Hepatic stellate cell (primary cell): ENCODE measurements around the gene MSH5.

Source experiments
- DNase-seq: peaks from one replicate; pipeline ENCODE4 v3.0.0; 2011; ENCODE audit warnings: low spot score

Gene MSH5

DNA sequence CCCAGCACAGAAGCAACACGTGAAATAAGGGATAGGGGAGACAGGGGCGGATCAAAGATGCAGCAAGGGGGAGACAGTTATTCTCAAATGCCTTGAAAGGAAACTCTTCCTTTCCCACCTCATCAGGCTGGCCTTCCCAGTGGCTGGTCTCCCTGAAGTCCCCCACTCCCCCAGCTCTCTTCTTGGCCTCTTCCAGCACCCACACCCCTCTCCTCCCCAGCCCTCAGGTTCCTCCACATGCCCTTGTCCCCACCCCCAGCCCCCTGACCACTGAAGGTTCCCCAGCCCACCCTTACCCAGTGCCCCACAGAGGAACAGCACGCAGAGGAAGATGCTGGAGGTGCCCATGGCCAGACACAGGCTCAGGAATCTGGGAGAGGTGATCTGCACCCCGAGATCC is 26.3 kb upstream of the MSH5 start:
- no peak for DNase-seq

GRCh38 chr6:31713991-31714684 is 25.7 kb upstream of the MSH5 start:
- DNase-seq, result no peak

DNA sequence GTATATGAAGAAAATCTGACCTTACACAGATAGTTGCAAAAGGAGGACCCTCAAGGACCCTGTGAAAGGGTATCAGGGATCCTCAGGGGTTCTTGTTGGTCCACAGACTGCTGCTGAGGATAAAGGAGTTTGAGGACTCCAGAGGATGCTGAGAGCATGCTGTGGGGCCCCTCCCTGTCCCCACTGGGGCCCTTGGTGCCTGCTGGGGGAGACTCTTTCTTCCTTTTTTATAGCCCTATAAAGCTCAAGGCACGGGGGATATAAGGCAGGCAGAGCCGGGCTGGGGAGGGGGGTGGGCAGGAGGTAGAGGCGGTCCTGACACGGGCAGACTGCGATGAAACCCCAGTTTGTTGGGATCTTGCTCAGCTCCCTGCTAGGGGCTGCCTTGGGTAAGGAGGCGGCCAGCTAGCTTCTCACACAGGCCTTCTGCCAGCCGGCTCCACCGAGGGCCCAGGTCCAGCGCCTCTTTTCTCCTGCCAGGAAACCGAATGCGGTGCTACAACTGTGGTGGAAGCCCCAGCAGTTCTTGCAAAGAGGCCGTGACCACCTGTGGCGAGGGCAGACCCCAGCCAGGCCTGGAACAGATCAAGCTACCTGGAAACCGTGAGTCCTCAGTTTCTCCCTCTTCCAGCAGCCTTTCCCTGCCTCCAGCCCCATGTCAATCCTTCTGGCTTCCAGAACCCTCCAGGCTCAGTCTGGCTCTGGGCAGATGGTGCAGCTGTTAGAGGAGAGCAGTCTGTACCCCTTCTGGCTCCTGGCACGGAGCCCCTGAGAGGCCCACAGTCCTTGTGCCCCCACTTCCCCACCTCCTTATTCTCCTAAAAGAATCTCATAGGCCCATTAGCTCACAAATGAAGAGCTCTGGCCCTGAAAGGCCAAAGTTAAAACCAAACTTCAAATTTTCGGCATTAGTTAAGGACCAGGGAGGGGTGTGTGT is 24.5 kb upstream of the MSH5 start, which contains the start of gene LY6G6D:
TSS of gene LY6G6D (plus strand) at position 327 of the 937 bp plus-strand sequence. CDS start at position 335, 8 bp downstream.
- no peak for DNase-seq

- no peak for DNase-seq
These were observed 22.1 kb upstream of the MSH5 start for GRCh38 chr6:31717499-31718222.

DNA sequence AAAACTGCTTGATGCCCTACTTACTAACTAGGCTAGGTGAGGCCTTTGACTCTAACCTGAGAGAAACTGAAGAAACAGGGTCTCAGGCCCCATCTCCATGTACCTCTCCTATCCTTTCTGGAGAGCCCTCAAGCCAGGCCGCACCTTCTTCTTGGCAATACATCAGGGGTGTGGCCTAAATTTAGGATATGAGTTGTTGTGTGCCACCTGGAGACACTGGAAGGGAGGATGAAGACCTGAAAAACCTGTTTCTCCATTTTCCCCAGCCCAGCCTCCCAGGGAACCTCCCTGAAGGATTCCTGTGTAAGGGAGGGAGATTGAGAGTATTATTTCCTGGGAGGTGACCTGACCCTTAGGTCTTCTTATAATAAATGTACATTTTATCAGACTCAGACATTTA is 21.5 kb upstream of the MSH5 start:
- no peak for DNase-seq

GRCh38 chr6:31719001-31719400 is 20.8 kb upstream of the MSH5 start:
- DNase-seq, result no peak

- DNase-seq, result no peak
These were observed 19.5 kb upstream of the MSH5 start for GRCh38 chr6:31720196-31720770.

DNA sequence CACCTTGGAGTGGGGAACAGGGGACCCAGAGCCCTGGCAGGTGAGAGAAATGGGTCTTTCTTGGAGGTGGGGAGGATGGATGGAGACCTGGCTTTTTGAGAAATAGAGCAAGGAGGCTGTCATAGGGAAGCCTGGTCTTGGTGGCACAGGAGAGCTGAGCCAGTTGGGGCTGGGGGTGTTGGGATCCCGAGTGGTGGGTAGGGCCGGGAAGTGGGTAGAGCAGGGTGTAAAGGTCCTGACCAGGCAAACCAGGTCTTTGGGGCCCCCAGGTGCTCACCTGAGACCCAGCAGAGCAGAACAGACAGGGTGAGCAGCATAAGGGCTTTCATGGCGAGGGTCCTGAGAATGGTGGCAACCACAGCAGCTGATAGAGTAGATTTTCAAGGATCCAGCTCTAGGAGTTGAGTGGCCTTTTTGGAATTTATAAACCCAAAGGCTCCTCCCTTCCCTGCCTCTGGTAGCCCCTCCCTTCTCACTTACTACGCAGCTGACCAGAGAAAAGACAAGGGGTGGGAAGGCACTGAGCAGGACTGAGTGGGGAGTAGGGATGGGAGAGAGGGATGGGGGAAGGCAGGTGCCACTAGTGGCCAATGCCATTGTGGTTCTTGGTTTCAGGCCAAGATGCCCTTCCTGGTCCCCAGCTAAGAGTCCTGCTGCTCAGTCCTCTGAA is 18.3 kb upstream of the MSH5 start, which contains the start of gene LY6G6C:
TSS of gene LY6G6C (minus strand) at position 396 of the 670 bp plus-strand sequence. CDS start at position 329, 67 bp downstream.
- no peak for DNase-seq

DNA sequence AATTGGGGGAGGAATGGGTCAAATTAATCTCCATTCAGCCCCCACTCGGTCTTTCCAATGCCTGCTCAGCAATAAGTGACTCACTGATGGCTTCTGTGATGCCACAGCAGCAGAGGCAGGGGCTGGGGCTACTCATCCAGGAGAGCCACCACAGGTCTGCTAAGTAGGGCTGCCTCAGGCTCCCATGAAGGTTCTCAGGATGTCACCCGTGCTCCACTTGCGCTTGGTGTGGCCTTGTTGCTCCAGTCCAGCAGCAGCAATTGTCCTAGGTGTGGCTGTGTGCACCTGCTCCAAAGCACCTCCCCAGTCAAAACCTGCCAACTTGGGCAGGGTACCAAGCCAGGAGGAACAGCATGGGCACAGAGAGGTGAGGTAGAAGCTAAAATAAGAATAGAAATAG is 17.6 kb upstream of the MSH5 start:
- no peak for DNase-seq

DNA sequence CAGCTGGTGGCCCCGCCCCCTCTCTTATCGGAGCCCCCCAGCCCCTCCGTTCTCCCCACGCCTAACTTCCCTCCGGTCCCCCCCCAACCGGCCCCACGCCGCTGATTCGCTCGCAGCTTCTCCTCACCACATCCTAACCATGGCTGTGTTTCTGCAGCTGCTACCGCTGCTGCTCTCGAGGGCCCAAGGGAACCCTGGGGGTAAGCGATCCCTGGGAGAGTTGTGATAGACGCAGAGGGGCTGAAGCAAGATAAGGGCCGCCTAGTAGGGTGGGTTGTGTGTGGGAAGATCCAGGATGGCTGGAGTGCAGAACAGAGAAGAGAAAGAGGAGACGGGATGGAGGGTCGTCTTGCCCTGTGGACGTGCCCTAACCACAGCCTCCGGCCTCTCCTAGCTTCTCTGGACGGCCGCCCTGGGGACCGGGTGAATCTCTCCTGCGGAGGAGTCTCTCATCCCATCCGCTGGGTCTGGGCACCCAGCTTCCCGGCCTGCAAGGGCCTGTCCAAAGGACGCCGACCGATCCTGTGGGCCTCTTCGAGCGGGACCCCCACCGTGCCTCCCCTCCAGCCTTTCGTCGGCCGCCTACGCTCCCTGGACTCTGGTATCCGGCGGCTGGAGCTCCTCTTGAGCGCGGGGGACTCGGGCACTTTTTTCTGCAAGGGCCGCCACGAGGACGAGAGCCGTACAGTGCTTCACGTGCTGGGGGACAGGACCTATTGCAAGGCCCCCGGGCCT is 16.4 kb upstream of the MSH5 start, which contains the start of gene MPIG6B:
TSS of gene MPIG6B (plus strand) at position 129 of the 735 bp plus-strand sequence. CDS start at position 140, 11 bp downstream.
- no peak for DNase-seq

- no peak for DNase-seq
These were observed 15.7 kb upstream of the MSH5 start for GRCh38 chr6:31723980-31724691.

GRCh38 chr6:31725502-31726350 is 14.1 kb upstream of the MSH5 start:
- DNase-seq, result no peak

DNA sequence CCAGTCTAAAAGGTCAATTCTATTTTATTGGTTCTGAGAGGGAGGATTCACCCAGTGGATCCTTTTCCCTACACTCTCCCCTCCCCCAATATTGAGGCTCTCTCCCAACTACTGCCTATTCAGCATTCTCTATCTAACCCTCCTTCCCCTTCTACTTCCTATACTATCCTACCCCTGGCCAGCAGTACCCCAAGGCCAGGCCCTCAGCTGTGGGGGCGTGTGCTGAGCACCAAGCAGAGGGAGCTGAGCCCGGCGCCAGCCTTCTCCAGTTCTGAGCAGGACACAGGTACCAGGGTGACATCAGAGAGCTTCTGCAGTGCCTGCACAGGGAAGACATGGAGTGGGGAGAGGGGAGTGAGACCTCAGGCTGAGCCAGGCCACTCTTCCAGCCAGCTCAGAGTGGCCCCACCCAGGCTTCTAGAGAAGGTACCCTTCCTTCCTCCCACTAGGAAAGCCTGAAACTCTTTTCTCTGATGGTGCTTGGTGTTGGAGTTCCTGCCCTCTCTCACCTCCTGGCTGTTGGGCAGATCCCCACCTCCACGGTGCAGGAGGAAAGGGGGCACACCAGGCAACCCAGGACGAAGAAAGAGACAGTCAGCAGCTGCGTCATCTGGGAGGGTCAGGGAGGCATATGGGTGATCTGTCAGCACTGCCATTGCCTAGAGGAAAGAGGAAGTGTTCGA is 12.6 kb upstream of the MSH5 start:
- no peak for DNase-seq

DNA sequence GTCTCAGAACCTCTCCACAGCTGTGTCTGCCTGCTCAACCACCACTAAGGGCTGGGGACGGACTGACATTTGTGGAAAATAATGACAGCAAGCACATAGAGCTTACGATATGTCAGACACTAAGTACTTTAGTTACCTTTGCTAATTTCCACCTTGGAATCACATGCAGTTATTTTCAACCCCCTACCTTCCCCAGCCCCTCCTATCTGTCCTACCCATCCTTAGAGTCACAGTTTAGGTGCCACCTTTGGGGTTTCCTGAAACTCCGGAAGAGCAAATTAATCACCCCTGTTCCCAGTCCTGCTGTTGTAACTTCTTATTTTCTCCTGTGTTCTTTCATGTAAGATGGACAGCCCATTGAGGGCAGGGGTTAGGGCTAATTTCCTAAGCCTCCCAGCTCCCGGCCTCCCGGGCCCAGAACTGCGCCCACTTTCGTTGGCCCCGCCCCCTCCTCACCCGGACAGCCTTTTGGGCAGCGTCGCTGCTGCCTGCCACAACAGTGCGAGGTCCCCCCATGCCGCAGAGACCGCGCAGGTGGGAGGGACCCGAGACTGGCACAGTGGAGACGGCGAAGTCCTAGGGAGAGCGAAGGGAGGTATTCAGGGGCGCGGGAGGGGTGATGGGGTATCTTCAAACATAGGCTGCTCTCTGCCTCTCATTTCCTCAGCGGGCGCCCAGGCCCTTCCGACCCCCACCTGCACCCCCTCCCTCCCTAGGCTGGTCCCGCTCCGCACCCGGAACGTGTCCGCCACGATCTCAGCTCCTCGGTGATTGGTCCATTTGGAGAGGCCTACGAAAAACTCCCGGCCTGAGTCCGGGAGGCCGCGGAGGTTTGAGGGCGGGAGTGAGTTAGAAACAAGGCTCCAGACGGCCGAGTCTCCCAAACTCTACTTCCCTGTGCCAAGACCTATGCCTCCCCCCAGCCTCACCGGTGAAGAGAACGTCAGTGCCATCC is 11.8 kb upstream of the MSH5 start:
- no peak for DNase-seq

DNA sequence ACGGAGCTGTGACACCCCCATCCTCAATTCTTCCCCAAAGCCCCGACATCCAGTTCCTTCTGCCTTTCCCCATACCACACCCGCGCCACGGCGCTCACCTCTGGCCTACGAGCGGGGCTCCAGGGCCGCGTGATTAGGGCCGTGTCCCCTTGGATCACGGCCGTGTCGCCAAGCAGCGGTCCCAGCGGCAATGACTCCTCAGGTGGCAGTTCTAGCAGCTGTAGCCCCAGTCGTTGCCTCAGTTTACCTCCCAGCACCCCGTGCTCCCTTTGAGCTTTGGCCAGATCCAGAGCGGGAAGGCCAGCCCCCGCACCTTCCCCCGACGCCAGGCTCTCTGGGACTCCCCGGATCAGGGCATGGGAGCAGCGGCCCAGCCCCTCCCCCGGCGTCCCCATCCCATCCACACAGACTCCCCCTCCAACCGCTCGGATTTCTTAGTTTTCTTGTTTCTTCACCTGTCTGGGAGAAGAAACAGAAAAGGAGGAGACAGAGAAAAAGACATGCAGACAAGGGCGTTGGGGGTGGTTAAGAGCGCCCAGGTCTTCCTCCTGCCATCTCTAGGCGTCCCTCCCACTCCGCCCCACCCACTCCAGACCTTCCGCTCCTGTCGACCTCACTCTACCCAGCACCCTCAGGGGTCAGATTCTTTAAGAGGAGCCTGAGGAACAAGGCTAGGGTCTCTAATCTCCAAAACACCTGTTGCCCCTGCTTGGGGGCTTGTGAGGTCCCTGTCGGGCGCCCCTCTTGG is 10.9 kb upstream of the MSH5 start, which contains the start of gene DDAH2:
TSS of gene DDAH2 (minus strand) at position 533 of the 748 bp plus-strand sequence. CDS start at position 395, 138 bp downstream.
- no peak for DNase-seq

DNA sequence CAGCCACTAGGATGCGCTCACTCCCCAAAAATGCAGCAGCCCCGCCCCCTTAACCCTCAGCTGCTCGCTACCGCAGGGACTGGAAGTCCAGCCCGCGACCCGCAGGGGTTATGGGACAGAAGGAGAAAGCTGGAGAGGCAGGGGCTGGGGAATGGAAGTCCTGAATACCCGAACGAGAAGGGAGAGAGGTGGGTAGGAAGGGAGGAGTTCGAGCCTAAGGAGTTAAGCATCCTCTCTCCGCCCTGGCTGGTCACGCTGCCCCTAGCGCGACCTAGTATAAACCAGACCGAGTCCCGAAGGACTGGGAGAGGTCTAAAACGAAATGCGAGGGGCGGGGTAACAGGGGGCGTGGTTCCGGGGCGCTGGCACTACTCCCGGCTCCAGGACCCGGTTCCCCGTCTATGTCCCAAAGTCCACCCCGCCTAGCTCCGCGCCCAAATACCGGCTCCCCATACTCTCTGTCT is 10.3 kb upstream of the MSH5 start:
- peak; percentile 96 for DNase-seq
